HepG2 (cell line): ENCODE measurements around the gene ERRFI1. TPM values are rescaled to one million over a fixed set of nuclear protein-coding genes. Genes with fewer than 3 reads are reported as not detected.

Experiments used
- FOXP4 ChIP-seq: sonication (generic); formaldehyde crosslinking; IDR thresholded peaks from 2 replicates; pipeline ENCODE4 v1.4.0; 2020; ENCODE audit warnings: missing genetic modification reagents
- KDM4B ChIP-seq: sonication (generic); formaldehyde crosslinking; IDR thresholded peaks from 2 replicates; pipeline ENCODE4 v1.4.0; 2020; ENCODE audit warnings: missing genetic modification reagents
- MATR3 ChIP-seq: sonication (generic); formaldehyde crosslinking; IDR thresholded peaks from 2 replicates; pipeline ENCODE4 v1.4.0; 2020; ENCODE audit warnings: missing genetic modification reagents
- MIER3 ChIP-seq: IDR thresholded peaks from 2 replicates; pipeline ENCODE4 v1.6.1; 2016; ENCODE audit warnings: missing compliant biosample characterization, borderline replicate concordance
- NFE2L1 ChIP-seq: sonication (generic); formaldehyde crosslinking; IDR thresholded peaks from 2 replicates; pipeline ENCODE4 v1.4.0; 2020; ENCODE audit warnings: missing genetic modification reagents, mild to moderate bottlenecking, borderline replicate concordance
- NFE2L2 ChIP-seq: fragments of 150-350 bp; IDR thresholded peaks from 2 replicates; pipeline ENCODE4 v1.6.1; 2014; ENCODE audit warnings: low read length
- PCBP2 ChIP-seq: fragments of 200-400 bp; formaldehyde crosslinking; optimal IDR thresholded peaks from 2 replicates; pipeline ENCODE3; 2018; ENCODE audit warnings: low read length, low read depth; ENCODE audit not compliant: poor library complexity, severe bottlenecking
- PTBP1 ChIP-seq: fragments of 200-400 bp; formaldehyde crosslinking; IDR thresholded peaks from 2 replicates; pipeline ENCODE4 v1.6.1; 2018; ENCODE audit warnings: low read length, low read depth; ENCODE audit not compliant: poor library complexity, severe bottlenecking
- RELA ChIP-seq: sonication (generic); formaldehyde crosslinking; IDR thresholded peaks from 2 replicates; pipeline ENCODE4 v1.4.0; 2020; ENCODE audit warnings: missing genetic modification reagents
- SNRNP70 ChIP-seq: fragments of 200-400 bp; formaldehyde crosslinking; IDR thresholded peaks from 2 replicates; pipeline ENCODE4 v1.6.1; 2017; ENCODE audit warnings: mild to moderate bottlenecking, low read depth, low read length, moderate library complexity
- ZBTB14 ChIP-seq: sonication (generic); formaldehyde crosslinking; IDR thresholded peaks from 2 replicates; pipeline ENCODE4 v1.4.0; 2020; ENCODE audit warnings: missing genetic modification reagents
- ZNF180 ChIP-seq: sonication (generic); formaldehyde crosslinking; IDR thresholded peaks from 2 replicates; pipeline ENCODE4 v1.4.0; 2020; ENCODE audit warnings: low read depth, missing genetic modification reagents, borderline replicate concordance
- ZNF224 ChIP-seq: sonication (generic); formaldehyde crosslinking; IDR thresholded peaks from 2 replicates; pipeline ENCODE4 v1.5.0; 2020; ENCODE audit warnings: mild to moderate bottlenecking, missing genetic modification reagents
- ZNF296 ChIP-seq: sonication (generic); formaldehyde crosslinking; conservative IDR thresholded peaks from 2 replicates; pipeline ENCODE4 v1.5.0; 2020; ENCODE audit warnings: mild to moderate bottlenecking, missing genetic modification reagents
- ZNF562 ChIP-seq: sonication (generic); formaldehyde crosslinking; IDR thresholded peaks from 2 replicates; pipeline ENCODE4 v1.8.0; 2022; ENCODE audit warnings: missing genetic modification reagents, borderline replicate concordance
- ZNF572 ChIP-seq: sonication (generic); formaldehyde crosslinking; IDR thresholded peaks from 2 replicates; pipeline ENCODE4 v1.5.1; 2020; ENCODE audit warnings: mild to moderate bottlenecking, missing genetic modification reagents
- ZNF605 ChIP-seq: sonication (generic); formaldehyde crosslinking; IDR thresholded peaks from 2 replicates; pipeline ENCODE4 v1.8.0; 2022; ENCODE audit warnings: mild to moderate bottlenecking, missing genetic modification reagents
- ZNF776 ChIP-seq: sonication (generic); formaldehyde crosslinking; IDR thresholded peaks from 2 replicates; pipeline ENCODE4 v1.4.0; 2020; ENCODE audit warnings: mild to moderate bottlenecking, missing genetic modification reagents
- polyA plus RNA-seq, 8 experiments: library from polyadenylated mRNA; depleted of rRNA in 3 of 8; stranded (reverse) in 7 of 8; unstranded in 1 of 8; fragments of >200 nt; fragmentation: Illumina TruSeq in 4 of 8; extraction: Trizol in 4 of 8; gene quantifications; 2 replicates each; pipeline versions ENCODE4 v1.2.1 to v1.2.3, GENCODE V29; 2011 to 2016; ENCODE audit warnings: low read depth in 4 of 8, missing spikeins in 1 of 8, mixed read lengths in 1 of 8; ENCODE audit not compliant: insufficient read depth in 1 of 8
- total RNA-seq, 5 experiments: library from RNA; depleted of rRNA; stranded (reverse); fragments of >200 nt; fragmentation: Illumina TruSeq; extraction: Trizol; gene quantifications; 2 replicates each; pipeline ENCODE4 v1.2.3, GENCODE V29; 2016; ENCODE audit warnings: low read depth in 1 of 5
- TF ChIP-seq, protein P1 (sequence below): sonication (generic); formaldehyde crosslinking; IDR thresholded peaks from 2 replicates; pipeline ENCODE4 v1.5.0; 2020; ENCODE audit warnings: mild to moderate bottlenecking, low read depth, missing genetic modification reagents, borderline replicate concordance
- TF ChIP-seq, protein P2 (sequence below): sonication (generic); formaldehyde crosslinking; IDR thresholded peaks from 2 replicates; pipeline ENCODE4 v1.5.1; 2020; ENCODE audit warnings: missing genetic modification reagents, mild to moderate bottlenecking, borderline replicate concordance
- TF ChIP-seq, protein P3 (sequence below): sonication (generic); formaldehyde crosslinking; IDR thresholded peaks from 2 replicates; pipeline ENCODE4 v1.9.0; 2021; ENCODE audit warnings: missing genetic modification reagents, borderline replicate concordance
- TF ChIP-seq, protein P4 (sequence below): sonication (generic); formaldehyde crosslinking; IDR thresholded peaks from 2 replicates; pipeline ENCODE4 v1.4.0; 2020; ENCODE audit warnings: mild to moderate bottlenecking, missing genetic modification reagents

Gene ERRFI1
- total and polyA plus RNA-seq, 2 of the 13 experiments (the other 11 are each of a cell fraction or from before 2014, with no cell fraction given), result 84.4 to 753 TPM

DNA sequence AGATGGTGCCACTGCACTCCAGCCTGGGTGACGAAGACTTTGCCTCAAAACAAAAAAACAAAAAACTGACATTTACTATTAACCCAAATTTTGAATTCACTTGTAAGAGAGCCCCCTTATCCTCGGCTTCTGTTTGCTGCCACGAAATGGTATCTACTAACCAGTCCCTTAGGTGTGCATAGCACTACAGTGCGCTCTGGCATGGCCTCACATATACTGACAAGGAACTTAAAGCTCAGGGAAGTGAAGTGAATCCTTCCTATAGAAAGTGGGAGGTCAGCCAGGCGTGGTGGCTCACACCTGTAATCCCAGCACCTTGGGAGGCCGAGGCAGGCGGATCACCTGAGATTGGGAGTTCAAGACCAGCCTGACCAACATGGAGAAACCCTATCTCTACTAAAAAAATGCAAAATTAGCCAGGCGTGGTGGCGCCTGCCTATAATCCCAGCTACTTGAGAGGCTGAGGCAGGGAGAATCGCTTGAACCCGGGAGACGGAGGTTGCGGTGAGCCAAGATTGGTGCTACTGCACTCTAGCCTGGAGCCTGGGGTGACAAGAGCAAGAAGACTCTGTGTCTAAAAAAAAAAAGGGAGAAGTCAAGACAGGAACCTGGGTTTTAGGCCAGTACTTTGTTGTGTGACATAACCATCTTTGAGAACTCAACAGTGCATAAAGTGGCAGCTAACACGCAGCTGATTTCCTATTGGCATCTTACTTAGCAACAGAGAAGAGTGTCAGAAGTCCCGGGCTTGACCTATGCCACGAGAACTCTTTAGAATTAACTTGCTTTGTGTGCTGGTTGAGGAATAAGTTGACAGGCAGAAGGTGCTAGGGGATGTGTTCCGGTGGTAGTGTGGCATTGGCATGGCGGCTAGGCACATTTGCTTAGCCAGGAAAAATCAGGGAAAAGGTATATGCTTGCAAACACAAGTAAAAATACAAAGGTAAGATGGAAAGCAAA lies 16.8 kb downstream of the ERRFI1 start (continued):
- TF ChIP-seq, protein P1, sequence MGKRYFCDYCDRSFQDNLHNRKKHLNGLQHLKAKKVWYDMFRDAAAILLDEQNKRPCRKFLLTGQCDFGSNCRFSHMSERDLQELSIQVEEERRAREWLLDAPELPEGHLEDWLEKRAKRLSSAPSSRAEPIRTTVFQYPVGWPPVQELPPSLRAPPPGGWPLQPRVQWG (CRISPR knock-in tag), result no peak
- TF ChIP-seq, protein P2, sequence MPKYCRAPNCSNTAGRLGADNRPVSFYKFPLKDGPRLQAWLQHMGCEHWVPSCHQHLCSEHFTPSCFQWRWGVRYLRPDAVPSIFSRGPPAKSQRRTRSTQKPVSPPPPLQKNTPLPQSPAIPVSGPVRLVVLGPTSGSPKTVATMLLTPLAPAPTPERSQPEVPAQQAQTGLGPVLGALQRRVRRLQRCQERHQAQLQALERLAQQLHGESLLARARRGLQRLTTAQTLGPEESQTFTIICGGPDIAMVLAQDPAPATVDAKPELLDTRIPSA, result no peak
- TF ChIP-seq ZNF605 (CRISPR knock-in tag) (no peak), KDM4B (CRISPR knock-in tag) (no peak), ZBTB14 (no peak), NFE2L1 (CRISPR knock-in tag) (no peak), NFE2L2 (no peak), ZNF572 (CRISPR knock-in tag) (no peak), ZNF180 (no peak), MIER3 (CRISPR knock-in tag) (no peak), FOXP4 (CRISPR knock-in tag) (no peak), PTBP1 (no peak), ZNF776 (CRISPR knock-in tag) (no peak), RELA (CRISPR knock-in tag) (no peak), ZNF562 (CRISPR knock-in tag) (no peak), ZNF224 (CRISPR knock-in tag) (peak; percentile 61; the same call in 1 of the 2 replicates), PCBP2 (no peak), MATR3 (CRISPR knock-in tag) (no peak), ZNF296 (no peak), SNRNP70 (no peak)
- TF ChIP-seq, protein P3, sequence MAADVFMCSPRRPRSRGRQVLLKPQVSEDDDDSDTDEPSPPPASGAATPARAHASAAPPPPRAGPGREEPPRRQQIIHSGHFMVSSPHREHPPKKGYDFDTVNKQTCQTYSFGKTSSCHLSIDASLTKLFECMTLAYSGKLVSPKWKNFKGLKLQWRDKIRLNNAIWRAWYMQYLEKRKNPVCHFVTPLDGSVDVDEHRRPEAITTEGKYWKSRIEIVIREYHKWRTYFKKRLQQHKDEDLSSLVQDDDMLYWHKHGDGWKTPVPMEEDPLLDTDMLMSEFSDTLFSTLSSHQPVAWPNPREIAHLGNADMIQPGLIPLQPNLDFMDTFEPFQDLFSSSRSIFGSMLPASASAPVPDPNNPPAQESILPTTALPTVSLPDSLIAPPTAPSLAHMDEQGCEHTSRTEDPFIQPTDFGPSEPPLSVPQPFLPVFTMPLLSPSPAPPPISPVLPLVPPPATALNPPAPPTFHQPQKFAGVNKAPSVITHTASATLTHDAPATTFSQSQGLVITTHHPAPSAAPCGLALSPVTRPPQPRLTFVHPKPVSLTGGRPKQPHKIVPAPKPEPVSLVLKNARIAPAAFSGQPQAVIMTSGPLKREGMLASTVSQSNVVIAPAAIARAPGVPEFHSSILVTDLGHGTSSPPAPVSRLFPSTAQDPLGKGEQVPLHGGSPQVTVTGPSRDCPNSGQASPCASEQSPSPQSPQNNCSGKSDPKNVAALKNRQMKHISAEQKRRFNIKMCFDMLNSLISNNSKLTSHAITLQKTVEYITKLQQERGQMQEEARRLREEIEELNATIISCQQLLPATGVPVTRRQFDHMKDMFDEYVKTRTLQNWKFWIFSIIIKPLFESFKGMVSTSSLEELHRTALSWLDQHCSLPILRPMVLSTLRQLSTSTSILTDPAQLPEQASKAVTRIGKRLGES, result no peak
- TF ChIP-seq, protein P4, sequence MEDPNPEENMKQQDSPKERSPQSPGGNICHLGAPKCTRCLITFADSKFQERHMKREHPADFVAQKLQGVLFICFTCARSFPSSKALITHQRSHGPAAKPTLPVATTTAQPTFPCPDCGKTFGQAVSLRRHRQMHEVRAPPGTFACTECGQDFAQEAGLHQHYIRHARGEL (CRISPR knock-in tag), result no peak
